ENCODE data around the gene CAV1. TPM values are rescaled to one million over a fixed set of nuclear protein-coding genes. Genes with fewer than 3 reads are reported as not detected.

CAV1 gene
- polyA plus RNA-seq, 1 donor from 2014 or later: not detected

- TF ChIP-seq EZH2 (IDR thresholded peaks at IDR 0.05; ENCODE audit: borderline replicate concordance, insufficient read depth, low read length, poor library complexity, severe bottlenecking): no peak
These were observed 12.2 kb upstream of the CAV1 start (continued) for GRCh38 chr7:116512520-116513188.

- no peaks in the 10 kb centered on the region for H3K9me2 ChIP-seq (ENCODE audit: insufficient read depth, low read length)
- H3K4me3 ChIP-seq (ENCODE audit: low read length): no peak overlapping the region
- no peaks in the 10 kb centered on the region for H4K20me1 ChIP-seq (ENCODE audit: insufficient read depth)
- no peak overlapping the region for H3K9ac ChIP-seq (ENCODE audit: low read length)
- no peak overlapping the region for H2AFZ ChIP-seq (ENCODE audit: low read depth, low read length)
- H3K9me3 ChIP-seq (ENCODE audit: low read length): no peaks in the 10 kb centered on the region
- H3K4me2 ChIP-seq (ENCODE audit: low read length): no peak overlapping the region
- no peaks in the 10 kb centered on the region for H3K27me3 ChIP-seq (ENCODE audit: insufficient read depth, low read depth, low read length)
- TF ChIP-seq REST (IDR thresholded peaks at IDR 0.05; ENCODE audit: borderline replicate concordance): no peak
- no peak for TF ChIP-seq POLR2AphosphoS5 (IDR thresholded peaks at IDR 0.05)
- H3K36me3 ChIP-seq (ENCODE audit: insufficient read depth, low read length): no peaks in the 10 kb centered on the region
- H3K79me2 ChIP-seq (replicated peaks; ENCODE audit: insufficient read depth, low read length): no peaks in the 10 kb centered on the region
- H3K27ac ChIP-seq (ENCODE audit: low read length): no peak overlapping the region
- H3F3A ChIP-seq (ENCODE audit: insufficient read depth, low read length, poor library complexity, severe bottlenecking): no peaks in the 10 kb centered on the region
These were observed 9.3 kb upstream of the CAV1 start for GRCh38 chr7:116515584-116515983.

GRCh38 chr7:116516324-116516723, 8.5 kb upstream of the CAV1 start:
- Histone ChIP-seq H2AFZ (ENCODE audit: low read depth, low read length) (no peak overlapping the region), H3F3A (ENCODE audit: insufficient read depth, low read length, poor library complexity, severe bottlenecking) (no peaks in the 10 kb centered on the region), H3K9ac (ENCODE audit: low read length) (no peak overlapping the region), H3K36me3 (ENCODE audit: insufficient read depth, low read length) (no peaks in the 10 kb centered on the region), H4K20me1 (ENCODE audit: insufficient read depth) (no peaks in the 10 kb centered on the region), H3K9me2 (ENCODE audit: insufficient read depth, low read length) (no peaks in the 10 kb centered on the region), H3K79me2 (replicated peaks; ENCODE audit: insufficient read depth, low read length) (no peaks in the 10 kb centered on the region), H3K27me3 (ENCODE audit: insufficient read depth, low read depth, low read length) (no peaks in the 10 kb centered on the region), H3K4me2 (ENCODE audit: low read length) (no peak overlapping the region), H3K9me3 (ENCODE audit: low read length) (no peaks in the 10 kb centered on the region), H3K4me3 (ENCODE audit: low read length) (no peak overlapping the region), H3K27ac (ENCODE audit: low read length) (no peak overlapping the region)
- TF ChIP-seq EP300 (conservative IDR thresholded peaks at IDR 0.05; ENCODE audit: poor library complexity, severe bottlenecking) (no peak), SMC3 (conservative IDR thresholded peaks at IDR 0.05; ENCODE audit: poor library complexity) (no peak), EZH2 (IDR thresholded peaks at IDR 0.05; ENCODE audit: borderline replicate concordance, insufficient read depth, low read length, poor library complexity, severe bottlenecking) (no peak)

- Histone ChIP-seq H2AFZ (ENCODE audit: low read depth, low read length) (no peak overlapping the region), H3K9me2 (ENCODE audit: insufficient read depth, low read length) (no peaks in the 10 kb centered on the region), H3K4me2 (ENCODE audit: low read length) (no peak overlapping the region), H3F3A (ENCODE audit: insufficient read depth, low read length, poor library complexity, severe bottlenecking) (no peaks in the 10 kb centered on the region), H3K27me3 (ENCODE audit: insufficient read depth, low read depth, low read length) (no peaks in the 10 kb centered on the region), H3K79me2 (replicated peaks; ENCODE audit: insufficient read depth, low read length) (no peaks in the 10 kb centered on the region), H4K20me1 (ENCODE audit: insufficient read depth) (no peaks in the 10 kb centered on the region), H3K4me3 (ENCODE audit: low read length) (no peak overlapping the region), H3K36me3 (ENCODE audit: insufficient read depth, low read length) (no peaks in the 10 kb centered on the region), H3K27ac (ENCODE audit: low read length) (no peak overlapping the region), H3K9me3 (ENCODE audit: low read length) (no peaks in the 10 kb centered on the region), H3K9ac (ENCODE audit: low read length) (no peak overlapping the region)
- TF ChIP-seq TAF1 (IDR thresholded peaks at IDR 0.05; ENCODE audit: low read depth) (no peak), RAD21 (conservative IDR thresholded peaks at IDR 0.05) (no peak), POLR2AphosphoS5 (IDR thresholded peaks at IDR 0.05) (no peak), SMC3 (conservative IDR thresholded peaks at IDR 0.05; ENCODE audit: poor library complexity) (no peak), EZH2 (IDR thresholded peaks at IDR 0.05; ENCODE audit: borderline replicate concordance, insufficient read depth, low read length, poor library complexity, severe bottlenecking) (no peak), REST (IDR thresholded peaks at IDR 0.05; ENCODE audit: borderline replicate concordance) (no peak), EP300 (conservative IDR thresholded peaks at IDR 0.05; ENCODE audit: poor library complexity, severe bottlenecking) (no peak), CTCF (IDR thresholded peaks at IDR 0.05; ENCODE audit: poor library complexity, severe bottlenecking) (no peak), MXI1 (conservative IDR thresholded peaks at IDR 0.05; ENCODE audit: poor library complexity, severe bottlenecking) (no peak)
These were observed 7.2 kb upstream of the CAV1 start for GRCh38 chr7:116517626-116518025.
